Lung (tissue), 12 donors: ENCODE results near the gene ELF3. TPM values are rescaled to one million over a fixed set of nuclear protein-coding genes. Genes with fewer than 3 reads are reported as not detected.

ENCODE experiments used
- ATAC-seq: fragments of 200-7000 bp; cut with Tn5 transposase; one replicate; pipeline ENCODE4 v1.9.1; 2020; ENCODE audit warnings: moderate number of reproducible peaks; ENCODE audit not compliant: insufficient read depth, low FRiP score
- DNase-seq, 3 donors: peaks; one replicate each; pipeline ENCODE4 v3.0.0-alpha.2; 2013 to 2017
- H3K27ac ChIP-seq, 2 donors: one replicate each; pipeline ENCODE4 v1.5.1; 2013; ENCODE audit warnings: mild to moderate bottlenecking in 2 of 2, moderate library complexity in 2 of 2, control low read depth in 1 of 2, inconsistent platforms in 1 of 2, low read depth in 1 of 2, low read length in 1 of 2
- H3K27me3 ChIP-seq, 3 donors: one replicate each; pipeline ENCODE4 v1.5.1; 2013; ENCODE audit warnings: low read length in 2 of 3; ENCODE audit not compliant: control insufficient read depth in 3 of 3, insufficient read depth in 3 of 3
- H3K36me3 ChIP-seq, 4 donors: one replicate each; pipeline ENCODE4 v1.5.1; 2013; ENCODE audit warnings: low read length in 4 of 4, mild to moderate bottlenecking in 1 of 4, moderate library complexity in 1 of 4; ENCODE audit not compliant: control insufficient read depth in 4 of 4, insufficient read depth in 4 of 4
- H3K4me1 ChIP-seq, 5 donors: one replicate each; pipeline ENCODE4 v1.5.1; 2013; ENCODE audit warnings: low read length in 5 of 5, mild to moderate bottlenecking in 2 of 5, moderate library complexity in 1 of 5; ENCODE audit not compliant: control insufficient read depth in 5 of 5, insufficient read depth in 5 of 5
- H3K4me3 ChIP-seq: one replicate; pipeline ENCODE4 v1.5.1; 2013; ENCODE audit warnings: mild to moderate bottlenecking, control low read depth, moderate library complexity
- H3K9ac ChIP-seq, 2 donors: one replicate each; pipeline ENCODE4 v1.5.1; 2013; ENCODE audit warnings: low read length in 2 of 2, control low read depth in 1 of 2; ENCODE audit not compliant: insufficient read depth in 1 of 2
- H3K9me3 ChIP-seq, 4 donors: one replicate each; pipeline ENCODE4 v1.5.1; 2013; ENCODE audit warnings: low read length in 3 of 4, mild to moderate bottlenecking in 1 of 4, moderate library complexity in 1 of 4; ENCODE audit not compliant: control insufficient read depth in 4 of 4, insufficient read depth in 3 of 4
- CTCF ChIP-seq: IDR thresholded peaks from 2 replicates; pipeline ENCODE4 v1.5.1; 2012; ENCODE audit warnings: mild to moderate bottlenecking; ENCODE audit errors: control extremely low read depth, extremely low read depth
- WGBS, 2 donors: extraction: QIAGEN DNeasy Blood & Tissue Kit; methylation state at CpG; one replicate each; pipeline ENCODE4 v1.1.7; 2013; 5-methylcytosine and 5-hydroxymethylcytosine counted together
- polyA plus RNA-seq, 2 donors: library from polyadenylated mRNA; stranded (reverse); fragments of 200-250 nt; gene quantifications; one replicate each; pipeline ENCODE4 v1.2.1, GENCODE V29; 2013
- total RNA-seq, 2 donors: library from RNA; depleted of rRNA in 1 of 2; stranded (reverse); fragments of >200 nt in 1 of 2; gene quantifications; one replicate each; pipeline ENCODE4 v1.2.1, GENCODE V29; 2014 to 2021
- donor health status: control.
- donor health status: control.
- donor health status: Bipolar disorder and iron deficiency.
- donor health status: healthy.
- donor health status: DM: yes; HTN: yes; CAD: no.

ELF3 gene
- total and polyA plus RNA-seq, 4 donors: 143 to 219 (median 149) TPM

- Histone ChIP-seq H3K4me1 (peaks cover 0 to 11% (median 0%) of the 10 kb centered on the region in 5 donors), H3K9ac (no peak overlapping the region), H3K27ac (peak overlapping the region; percentile 50 to 88), H3K9me3 (no peaks in the 10 kb centered on the region), H3K36me3 (no peaks in the 10 kb centered on the region), H3K4me3 (peak overlapping the region; percentile 85), H3K27me3 (no peaks in the 10 kb centered on the region)
- DNase-seq: peak; percentile 69 to 84 (median 76)
- WGBS, 2 donors: 9 to 22% methylated on average over 17 to 31 of the region's 31 CpGs
- no peak for TF ChIP-seq CTCF
- peak; percentile 93 for ATAC-seq
These were observed 28.2 kb upstream of the ELF3 start for GRCh38 chr1:201982082-201982622.

DNA sequence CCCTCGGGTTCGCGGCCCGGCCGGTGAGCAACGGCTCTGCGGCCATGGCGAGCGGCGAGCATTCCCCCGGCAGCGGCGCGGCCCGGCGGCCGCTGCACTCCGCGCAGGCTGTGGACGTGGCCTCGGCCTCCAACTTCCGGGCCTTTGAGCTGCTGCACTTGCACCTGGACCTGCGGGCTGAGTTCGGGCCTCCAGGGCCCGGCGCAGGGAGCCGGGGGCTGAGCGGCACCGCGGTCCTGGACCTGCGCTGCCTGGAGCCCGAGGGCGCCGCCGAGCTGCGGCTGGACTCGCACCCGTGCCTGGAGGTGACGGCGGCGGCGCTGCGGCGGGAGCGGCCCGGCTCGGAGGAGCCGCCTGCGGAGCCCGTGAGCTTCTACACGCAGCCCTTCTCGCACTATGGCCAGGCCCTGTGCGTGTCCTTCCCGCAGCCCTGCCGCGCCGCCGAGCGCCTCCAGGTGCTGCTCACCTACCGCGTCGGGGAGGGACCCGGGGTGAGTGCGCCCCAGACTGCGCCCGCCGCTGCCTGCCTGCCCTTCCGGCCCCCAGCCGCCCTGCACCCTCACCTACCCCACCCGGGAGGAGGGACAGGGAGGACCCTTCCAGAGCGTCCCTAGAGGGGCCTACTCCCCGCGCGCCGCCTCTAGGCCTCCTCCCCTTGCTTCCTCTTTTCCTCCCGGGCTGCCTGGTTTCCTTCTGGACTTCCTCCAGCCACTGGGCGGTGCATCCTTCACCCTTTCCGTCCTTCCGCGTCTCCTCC lies 27.6 kb upstream of the ELF3 start, which contains the start of gene RNPEP:
Gene RNPEP (plus strand): TSS at position 26 of the 757 bp plus-strand sequence. CDS start 19 bp downstream, at position 45.
- peaks cover 0 to 11% (median 0%) of the 10 kb centered on the region in 5 donors for H3K4me1 ChIP-seq
- H3K9me3 ChIP-seq: no peaks in the 10 kb centered on the region
- no peaks in the 10 kb centered on the region for H3K27me3 ChIP-seq
- no peaks in the 10 kb centered on the region for H3K36me3 ChIP-seq
- peak; percentile 81 to 87 (median 82) for DNase-seq
- peak within 1 kb of the TSS; percentile 88 to 94 for H3K27ac ChIP-seq
- 0% methylated on average over 52 to 80 of the region's 80 CpGs for WGBS, 2 donors
- H3K4me3 ChIP-seq: peak within 1 kb of the TSS; percentile 85
- no peak for TF ChIP-seq CTCF
- peak; percentile 85 for ATAC-seq
- peak within 1 kb of the TSS; percentile 15 to 89 for H3K9ac ChIP-seq

DNA sequence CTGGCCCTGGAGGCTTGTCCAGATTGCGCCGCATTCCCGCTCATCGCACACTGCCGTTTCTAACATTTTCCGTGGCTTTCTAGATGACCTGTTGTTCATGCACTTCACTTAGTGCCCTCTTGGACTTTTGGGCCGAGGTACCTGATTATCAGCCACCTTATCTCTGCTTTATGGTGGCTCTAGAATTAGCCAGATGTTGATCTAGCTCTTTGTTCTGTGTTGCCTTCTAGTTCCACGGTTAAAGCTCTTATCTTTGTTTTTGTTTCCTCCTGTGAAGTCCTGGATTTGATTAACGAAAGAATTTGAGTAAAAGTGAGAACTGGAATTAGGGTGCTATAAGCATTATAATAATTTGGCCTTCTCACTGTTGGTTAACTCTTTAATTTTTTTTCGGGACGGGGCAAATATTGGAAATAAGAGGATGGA lies 27.0 kb upstream of the ELF3 start:
- ATAC-seq (no peak), DNase-seq (no peak)
- no peaks in the 10 kb centered on the region for H3K27me3 ChIP-seq
- peak overlapping the region; percentile 85 for H3K4me3 ChIP-seq
- peak overlapping the region; percentile 7 to 94 for H3K27ac ChIP-seq
- no peaks in the 10 kb centered on the region for H3K36me3 ChIP-seq
- H3K9ac ChIP-seq: peak overlapping the region; percentile 15 to 89
- H3K9me3 ChIP-seq: no peaks in the 10 kb centered on the region
- no peak for TF ChIP-seq CTCF
- H3K4me1 ChIP-seq: peaks cover 0 to 11% (median 0%) of the 10 kb centered on the region in 5 donors
- 8 to 13% methylated on average over 11 of the region's 11 CpGs for WGBS, 2 donors
